HG02884 (cell line): ENCODE data around the gene S100A12.
"Not testable (repeated sequence)": the region's sequence is repeated elsewhere in the genome, so short reads cannot be mapped to it uniquely, and the experiment has no call there.

ENCODE experiments used
- ATAC-seq: cut with Tn5 transposase; IDR thresholded peaks from one replicate; pipeline ENCODE4 v1.9.1; 2021; ENCODE audit warnings: mild to moderate bottlenecking, moderate library complexity; ENCODE audit not compliant: unreplicated experiment

Gene S100A12

GRCh38 chr1:153354515-153355193, 20.8 kb downstream of the S100A12 start:
- no peak for ATAC-seq

- ATAC-seq = no peak
Measured at GRCh38 chr1:153353226-153353947, 22.0 kb downstream of the S100A12 start.

DNA sequence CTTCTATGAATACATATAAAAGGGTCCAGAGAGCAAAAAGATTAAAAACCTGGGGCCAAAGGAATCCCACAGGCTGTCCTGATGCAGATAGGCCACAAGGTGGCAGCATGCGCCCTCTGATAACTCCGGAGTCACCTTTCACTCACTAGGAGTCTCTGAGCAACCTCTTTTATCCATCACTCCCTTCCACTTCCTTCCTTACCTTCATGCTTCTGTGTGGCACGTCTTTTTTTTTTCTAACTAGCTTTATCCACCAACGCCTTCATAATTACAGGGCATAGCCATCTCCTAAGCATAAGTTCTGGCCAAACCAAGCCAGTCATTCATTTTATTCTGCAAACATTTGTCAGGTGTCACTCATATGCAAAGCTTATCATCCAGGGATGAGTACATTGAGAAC, 22.9 kb downstream of the S100A12 start:
- ATAC-seq = no peak

DNA sequence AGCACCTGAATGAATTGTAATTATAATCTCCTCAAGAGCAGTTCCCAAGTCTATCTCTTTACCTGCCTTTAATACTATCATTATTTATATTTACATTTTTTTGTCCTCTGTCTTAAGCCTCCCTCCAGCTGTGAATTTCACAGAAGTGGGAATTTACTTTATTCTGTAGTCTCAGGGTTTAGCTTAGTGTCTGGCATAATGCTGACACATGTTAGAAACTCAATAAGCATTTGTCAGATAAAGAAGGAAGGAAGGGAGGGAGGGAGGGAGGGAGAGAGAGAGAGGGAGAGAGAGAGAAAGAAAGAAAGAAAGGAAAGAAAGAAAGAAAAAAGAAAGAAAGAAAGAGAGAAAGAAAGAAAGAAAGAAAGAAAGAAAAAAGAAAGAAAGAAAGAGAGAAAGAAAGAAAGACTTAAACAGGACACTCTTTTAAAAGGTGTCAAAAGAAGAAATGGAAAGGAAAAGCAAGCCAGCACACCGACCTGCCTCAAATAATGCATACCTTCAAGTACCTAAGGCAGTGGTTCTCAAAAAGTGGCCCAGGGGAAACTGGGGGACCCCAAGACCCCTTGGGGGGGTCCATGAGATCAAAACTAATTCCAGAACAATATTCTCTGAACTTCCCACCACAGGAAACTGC, 25.0 kb downstream of the S100A12 start:
- ATAC-seq = no peak

GRCh38 chr1:153349363-153350320, 25.8 kb downstream of the S100A12 start:
- no peak for ATAC-seq

- no peak for ATAC-seq
Measured at GRCh38 chr1:153348511-153349362, 26.7 kb downstream of the S100A12 start, which contains the start of gene PGLYRP4. Gene PGLYRP4 (minus strand): TSS chr1:153348841. CDS start chr1:153347932, 909 bp downstream.

GRCh38 chr1:153347856-153348255, 27.6 kb downstream of the S100A12 start:
- ATAC-seq = no peak

- ATAC-seq = not testable (repeated sequence)
Measured at GRCh38 chr1:153347049-153347448, 28.4 kb downstream of the S100A12 start.

DNA sequence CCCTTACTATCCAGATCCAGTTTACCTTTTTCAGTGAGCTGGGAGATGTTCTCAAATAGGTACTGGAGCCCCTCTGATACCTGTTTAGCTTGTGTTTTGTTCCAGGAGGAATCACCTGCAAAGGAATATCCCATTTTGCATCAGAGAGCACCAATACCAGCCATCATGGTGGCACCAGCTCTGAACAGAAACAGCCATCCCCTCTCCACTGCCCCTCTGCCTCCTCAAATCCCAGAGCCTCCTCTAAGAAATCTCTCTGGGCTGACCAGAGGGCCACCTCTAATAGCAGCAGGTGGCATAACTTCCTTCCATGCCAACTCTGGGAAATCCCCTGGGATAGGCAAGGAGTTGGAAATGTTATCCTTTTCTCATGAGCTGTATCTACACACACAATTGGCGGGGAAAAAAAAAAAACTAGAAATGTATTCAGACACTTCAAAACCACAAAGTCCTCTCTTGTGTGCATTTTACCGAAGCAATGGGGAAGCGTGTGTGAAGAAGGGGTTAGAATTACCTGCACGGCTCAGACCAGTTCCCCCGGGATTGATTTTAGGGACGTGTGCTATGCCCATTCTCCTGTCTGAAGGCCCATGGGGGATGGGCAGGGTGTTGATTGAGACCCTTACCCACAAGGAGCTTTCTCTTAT, 29.2 kb downstream of the S100A12 start:
- no peak for ATAC-seq

DNA sequence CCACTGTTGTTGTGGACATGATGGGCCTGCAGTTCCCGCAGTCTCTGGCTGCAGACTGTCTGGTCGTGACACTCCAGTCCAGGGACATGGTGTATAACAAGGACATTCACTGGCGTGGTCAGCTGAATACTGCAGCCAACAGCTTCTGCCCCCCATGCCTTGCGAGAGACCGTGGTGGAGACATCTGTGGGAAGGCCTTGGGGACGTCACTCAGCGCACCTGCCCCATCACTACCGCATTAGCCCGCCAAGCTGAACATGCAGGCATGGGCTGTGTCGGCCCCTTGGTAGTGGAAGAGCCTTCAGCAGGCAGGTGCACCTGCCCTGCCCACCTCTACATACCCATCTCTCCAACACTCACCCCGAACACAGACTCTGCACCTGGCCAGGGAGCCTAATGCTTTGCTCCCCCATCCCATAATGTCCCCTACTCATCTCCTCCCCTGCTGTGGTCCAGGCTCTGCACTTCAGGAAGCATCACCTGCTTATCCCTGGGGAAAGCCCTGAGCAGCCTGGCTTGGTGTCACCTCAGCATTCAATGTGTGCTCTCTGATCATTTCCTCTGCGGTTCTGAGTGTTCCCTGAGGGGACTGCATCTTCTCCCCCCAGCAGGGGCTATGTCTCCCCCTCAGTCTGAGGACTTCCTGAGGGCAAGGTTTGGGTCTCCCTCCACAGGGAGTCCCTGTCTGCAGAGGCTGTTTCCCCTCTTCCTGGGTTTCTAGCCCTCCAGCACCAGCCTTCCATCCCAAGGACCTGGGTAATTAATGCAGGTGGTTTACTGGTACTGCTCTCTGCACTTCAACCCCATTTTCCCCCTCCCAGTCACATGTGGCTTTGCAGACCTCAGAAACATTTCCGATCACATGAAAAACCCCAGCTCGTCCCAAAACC, 30.0 kb downstream of the S100A12 start:
- no peak for ATAC-seq

DNA sequence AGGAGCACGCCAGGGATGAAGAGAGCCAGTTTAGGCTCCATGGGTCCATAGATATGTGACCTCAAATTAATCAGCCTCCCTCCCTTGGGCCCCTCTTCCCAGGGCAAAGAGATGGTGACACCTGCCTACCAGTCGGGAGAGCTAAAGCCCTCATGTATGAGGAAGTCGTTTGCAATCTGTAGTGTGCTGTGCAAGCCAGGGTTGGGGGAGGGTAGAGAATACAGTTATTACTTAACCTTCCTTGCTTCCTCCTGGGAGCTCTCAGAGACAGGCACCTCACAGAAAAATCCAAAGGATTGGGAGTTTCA, 30.7 kb downstream of the S100A12 start:
- no peak for ATAC-seq

DNA sequence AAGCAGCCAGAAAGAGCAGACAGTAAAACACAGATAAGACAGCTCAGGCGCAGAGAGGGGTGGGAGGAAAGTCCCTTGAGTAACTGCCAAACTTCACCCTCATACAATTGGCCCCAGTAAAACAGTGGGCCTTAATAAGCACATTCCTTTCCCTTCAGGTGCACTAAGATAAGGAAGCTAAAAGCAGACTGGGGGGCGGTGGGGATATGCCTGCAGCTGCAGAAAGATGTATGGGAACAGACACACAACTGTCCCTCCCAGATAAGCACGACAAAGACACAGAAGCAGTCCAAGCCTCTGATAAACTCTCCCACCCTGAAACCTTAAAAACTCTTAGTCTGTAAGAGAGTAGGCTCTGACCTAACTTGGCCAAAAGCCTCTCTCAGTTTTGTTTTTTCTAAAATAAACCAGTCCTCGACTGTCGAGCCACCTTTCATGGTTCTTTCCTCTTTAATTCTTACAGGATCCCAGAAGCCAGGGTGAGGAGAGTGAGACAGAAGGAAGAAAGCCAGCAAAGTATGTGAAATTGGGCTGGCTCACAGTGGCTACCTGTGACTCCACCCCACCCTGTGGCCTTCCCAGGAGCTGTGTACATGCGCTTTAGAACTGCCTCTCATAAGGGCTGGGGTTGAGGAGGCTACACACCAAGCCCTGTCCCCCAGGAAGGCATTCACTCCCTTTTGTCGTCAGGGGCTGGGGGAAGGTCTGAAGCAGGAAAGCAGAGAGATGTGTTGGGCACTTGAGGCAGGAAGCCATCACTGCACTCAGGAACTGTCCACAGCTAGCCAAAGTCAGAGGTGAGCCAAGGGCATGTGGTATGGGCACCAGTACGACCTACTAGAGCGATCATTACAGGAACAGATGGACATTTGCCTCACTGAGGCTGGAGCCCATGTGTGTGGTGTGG, 31.4 kb downstream of the S100A12 start:
- ATAC-seq = no peak

GRCh38 chr1:153343040-153343681, 32.3 kb downstream of the S100A12 start:
- no peak for ATAC-seq

- ATAC-seq = no peak
Measured at GRCh38 chr1:153342178-153342577, 33.2 kb downstream of the S100A12 start.

- no peak for ATAC-seq
Measured at GRCh38 chr1:153341431-153341934, 33.9 kb downstream of the S100A12 start.

- no peak for ATAC-seq
Measured at GRCh38 chr1:153340356-153340755, 35.1 kb downstream of the S100A12 start.

- ATAC-seq = no peak
Measured at GRCh38 chr1:153339802-153340201, 35.6 kb downstream of the S100A12 start.
